ENCODE measurements around the gene CLMN.
"Not testable (repeated sequence)": the region's sequence is repeated elsewhere in the genome, so short reads cannot be mapped to it uniquely, and the experiment has no call there.

CLMN gene

DNA sequence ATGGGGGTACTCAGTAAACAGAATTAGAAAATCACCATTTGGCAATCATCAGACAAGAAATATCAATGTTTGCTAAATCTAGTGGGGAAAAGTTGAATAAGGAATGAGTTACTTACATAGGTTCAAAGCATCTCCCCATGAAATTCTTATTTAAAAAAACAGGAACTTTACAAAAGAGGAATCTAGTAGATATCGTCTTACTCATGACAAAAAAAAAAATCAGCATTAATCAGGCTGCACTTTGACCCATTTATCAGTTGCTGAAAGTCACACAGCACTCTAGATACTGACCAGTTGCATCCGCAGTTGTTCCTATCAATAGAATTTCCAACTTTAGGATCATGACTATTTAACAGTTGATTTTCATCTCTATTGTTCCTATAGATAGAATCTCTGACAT is 156.6 kb downstream of the CLMN start:
- DNase-seq (ENCODE audit: low spot score): no peak

DNA sequence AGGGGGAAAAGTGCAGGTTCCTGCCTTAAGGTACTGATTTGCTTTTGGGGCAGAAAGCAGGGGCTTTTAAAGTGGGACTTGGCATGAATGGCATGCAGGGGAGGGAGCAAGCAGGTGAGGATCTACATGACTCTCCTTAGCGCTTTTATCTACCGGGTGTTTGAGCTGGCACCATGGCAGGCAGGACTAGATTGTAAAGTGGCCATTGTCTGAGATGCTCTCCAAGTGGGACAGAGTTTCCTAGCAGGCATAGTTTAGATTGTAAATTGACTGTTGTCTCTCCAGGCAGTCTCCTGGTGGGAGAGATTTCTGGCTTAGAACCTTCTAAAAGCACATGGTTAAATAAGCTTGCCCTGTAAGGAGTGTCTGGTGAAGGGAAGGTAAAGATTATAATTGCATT is 157.1 kb downstream of the CLMN start:
- DNase-seq (ENCODE audit: low spot score): no peak

DNA sequence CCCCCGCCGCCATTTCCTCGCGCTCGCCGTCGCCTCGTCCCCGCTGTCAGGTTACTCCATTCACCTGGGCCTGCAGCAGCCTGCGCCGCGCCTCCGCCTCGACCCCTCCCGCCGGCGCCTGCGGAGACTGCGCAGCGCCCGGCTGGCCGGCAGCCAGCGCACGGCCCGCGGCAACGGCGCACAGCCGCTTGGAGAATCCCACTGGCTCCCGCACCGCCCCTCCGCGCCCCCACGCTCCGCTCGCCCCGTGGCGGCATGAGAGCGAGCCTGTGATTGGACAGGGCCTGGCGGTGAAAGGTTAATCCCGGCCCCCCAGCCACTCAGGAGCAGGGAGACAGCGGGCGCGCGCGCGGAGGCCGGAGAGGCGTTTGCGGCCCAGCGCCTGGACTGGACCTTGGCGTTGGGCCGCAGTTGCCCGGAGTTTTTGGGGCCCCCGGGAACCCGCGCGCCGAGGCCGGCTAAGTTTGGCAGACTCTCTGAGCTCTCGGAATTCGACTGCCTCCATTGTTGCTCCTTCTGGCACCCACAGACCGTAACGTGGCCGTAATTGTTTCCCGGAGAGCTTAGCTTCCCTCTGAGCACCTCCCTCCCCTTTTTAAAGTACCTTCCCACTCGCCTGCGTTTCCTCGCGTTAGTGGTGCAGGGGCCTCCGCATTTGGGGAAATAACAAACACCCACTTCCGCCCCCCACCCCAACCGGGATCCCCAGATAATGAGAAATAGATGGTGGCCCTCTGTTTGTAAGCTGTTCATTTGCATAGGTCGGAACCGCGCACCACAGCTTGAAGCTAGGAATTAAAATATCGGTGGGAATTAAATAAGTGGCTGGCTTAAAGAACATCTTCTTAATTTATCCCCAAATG is 162.2 kb downstream of the CLMN start, which contains the start of gene DICER1:
Gene DICER1, minus strand, starts transcription at position 203 of the 863 bp plus-strand sequence. CDS start 24,071 bp downstream, outside the sequence.
- peak; percentile 71 for DNase-seq (ENCODE audit: low spot score)

GRCh38 chr14:95157048-95157326 is 162.7 kb downstream of the CLMN start:
- DNase-seq (ENCODE audit: low spot score): no peak

DNA sequence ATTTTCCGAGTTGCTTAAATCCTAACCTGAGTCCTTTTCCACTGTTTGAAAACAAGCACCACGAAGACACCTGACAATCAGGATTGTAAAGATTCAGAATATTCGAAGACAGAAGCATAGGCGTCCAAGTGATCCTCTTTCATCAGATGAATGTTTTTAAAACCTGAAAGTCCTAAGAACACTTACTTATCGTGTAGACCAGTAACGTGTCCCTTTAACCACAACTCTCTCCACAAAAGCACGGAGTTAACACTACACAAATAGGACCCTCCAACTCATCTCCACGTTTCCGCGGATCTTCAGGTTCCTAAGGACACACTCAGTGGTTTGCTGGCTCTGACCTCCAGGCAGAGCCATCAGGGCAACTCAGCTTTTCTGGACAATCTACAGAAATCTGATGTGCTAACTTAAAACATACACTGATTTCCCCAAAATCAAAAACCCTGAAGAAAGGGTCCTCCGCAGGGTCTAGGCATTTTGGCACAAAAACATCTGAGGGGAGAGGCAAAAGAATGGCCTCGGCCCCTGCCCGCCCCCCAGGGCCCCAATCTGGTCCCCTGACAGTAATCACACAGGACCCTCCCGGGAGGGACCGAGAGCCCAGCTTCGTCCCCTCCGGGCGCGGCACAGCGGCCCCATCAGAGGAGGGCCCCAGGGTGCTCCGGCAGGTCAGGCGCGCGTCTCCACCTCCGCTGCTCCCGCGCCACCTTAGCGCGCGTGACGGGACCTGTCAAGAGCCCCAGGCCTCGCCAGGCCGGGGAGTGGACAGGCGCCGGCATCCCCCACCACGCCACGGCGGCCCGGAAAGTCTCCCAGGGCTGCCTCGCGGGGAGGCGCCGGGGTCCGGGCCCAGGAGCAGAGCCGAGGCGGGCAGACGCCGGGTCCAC is 163.3 kb downstream of the CLMN start:
- no peak for DNase-seq (ENCODE audit: low spot score)

DNA sequence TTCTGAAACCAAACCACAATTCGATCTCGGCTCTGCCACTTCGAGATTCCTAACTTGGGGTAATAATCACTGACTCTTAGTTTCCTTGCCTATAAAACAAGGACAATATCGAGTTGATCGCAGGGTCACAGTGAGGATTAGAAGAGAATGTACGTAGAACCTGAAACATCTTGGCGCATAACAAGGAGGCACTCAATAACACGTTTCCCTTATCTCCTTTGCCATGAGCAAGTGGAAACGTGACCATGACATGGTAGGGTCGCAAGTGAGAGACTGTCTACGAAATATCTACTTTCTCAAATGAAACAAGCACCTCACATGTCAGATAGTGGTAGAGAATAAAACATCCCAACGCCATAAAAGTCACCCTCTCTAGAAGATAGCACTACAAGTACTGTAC is 164.7 kb downstream of the CLMN start:
- DNase-seq (ENCODE audit: low spot score): no peak

DNA sequence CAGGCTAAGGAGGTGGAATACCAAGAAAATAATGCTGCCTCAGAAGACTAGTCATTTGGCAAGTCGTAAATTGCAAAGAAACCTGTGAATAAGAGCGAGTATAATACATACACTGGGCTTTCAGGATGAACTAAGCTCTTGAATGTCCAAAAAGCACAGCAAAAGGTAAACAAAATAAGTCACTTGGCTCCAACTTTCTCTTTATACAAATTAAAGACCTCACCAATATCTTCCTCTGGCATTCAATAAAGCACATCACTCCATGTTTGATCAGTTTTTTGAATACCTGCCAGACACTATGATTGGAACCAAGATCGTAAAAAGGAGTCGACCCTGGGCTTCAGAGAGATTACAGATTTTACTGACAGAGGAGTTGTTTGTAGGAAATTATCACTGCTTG is 165.8 kb downstream of the CLMN start:
- no peak for DNase-seq (ENCODE audit: low spot score)

DNA sequence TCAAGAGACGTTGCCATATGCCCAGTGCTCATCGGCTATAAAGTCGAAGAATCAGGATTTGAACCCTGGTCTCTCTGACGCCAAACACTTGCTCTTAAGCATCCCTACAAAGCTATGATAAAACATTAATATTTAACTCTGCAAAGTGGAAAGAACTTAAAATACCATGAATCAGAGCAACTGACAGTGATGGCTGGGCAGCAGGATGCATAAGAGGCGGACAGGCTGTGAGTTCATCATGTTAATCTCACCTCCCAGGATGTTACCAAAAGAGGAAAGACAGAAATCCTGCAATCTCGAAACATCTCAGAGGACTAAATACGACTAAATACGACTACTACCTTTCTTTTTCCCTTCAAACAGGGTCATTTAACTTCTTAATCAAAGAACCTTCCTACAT is 168.1 kb downstream of the CLMN start:
- DNase-seq (ENCODE audit: low spot score): no peak

DNA sequence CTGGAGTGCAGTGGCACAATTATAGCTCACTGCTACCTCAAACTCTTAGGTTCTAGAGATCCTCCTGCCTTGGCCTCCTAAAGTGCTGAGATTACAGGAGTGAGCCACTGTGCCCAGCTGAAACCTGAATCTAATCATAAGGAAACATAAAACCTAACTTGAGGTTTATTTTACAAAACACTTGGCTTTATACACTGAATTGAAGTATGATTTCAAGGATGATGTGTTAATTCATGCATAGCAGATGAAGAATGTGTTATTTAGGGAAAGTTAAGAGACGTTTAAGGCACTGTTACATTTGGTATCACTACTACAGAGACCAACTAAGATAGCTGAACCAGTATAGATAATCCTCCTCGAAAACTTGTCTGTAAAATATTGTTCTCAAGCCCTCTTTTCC is 168.8 kb downstream of the CLMN start:
- DNase-seq (ENCODE audit: low spot score): no peak

GRCh38 chr14:95149441-95149840 is 170.3 kb downstream of the CLMN start:
- no peak for DNase-seq (ENCODE audit: low spot score)

- DNase-seq (ENCODE audit: low spot score): no peak
Measured at GRCh38 chr14:95147597-95147996, 172.1 kb downstream of the CLMN start.

- DNase-seq (ENCODE audit: low spot score): no peak
Measured at GRCh38 chr14:95146079-95146771, 173.5 kb downstream of the CLMN start.

- no peak for DNase-seq (ENCODE audit: low spot score)
Measured at GRCh38 chr14:95144849-95145248, 174.9 kb downstream of the CLMN start.

DNA sequence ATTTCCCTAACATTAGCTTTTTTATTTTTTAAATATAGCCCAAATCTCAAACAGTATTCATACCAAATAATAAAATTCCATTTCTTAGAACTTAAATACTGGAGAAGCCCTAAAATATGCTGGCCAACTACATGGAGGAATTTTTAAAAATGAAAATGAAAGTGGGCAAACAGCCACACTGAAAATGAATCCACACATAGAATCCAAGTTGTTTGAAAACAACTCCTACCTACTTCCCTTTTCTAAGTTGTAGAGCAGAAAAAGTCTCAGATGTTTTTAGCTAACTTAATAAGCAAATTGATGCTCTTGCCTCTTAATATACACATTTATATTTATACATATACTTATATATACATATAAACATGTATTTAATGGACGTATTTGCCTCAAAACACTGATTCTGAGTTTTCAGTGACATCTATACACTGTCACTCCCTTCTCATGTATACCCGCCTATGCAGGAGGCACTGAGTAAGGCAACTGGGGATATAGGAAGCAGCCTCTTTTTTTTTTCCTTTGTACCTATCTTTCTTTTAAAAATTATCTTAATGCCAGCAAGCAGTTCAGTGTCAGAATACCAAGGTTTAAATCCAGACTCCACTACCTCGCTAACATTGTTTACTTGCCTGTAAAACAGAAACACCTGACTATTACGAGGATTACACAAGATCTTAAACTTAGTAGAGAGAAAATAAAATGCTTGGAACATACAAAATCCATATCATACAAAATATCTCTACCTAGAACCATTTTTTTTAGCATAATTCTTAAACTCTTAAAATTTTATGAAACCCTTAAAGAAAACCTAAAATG is 175.7 kb downstream of the CLMN start:
- no peak for DNase-seq (ENCODE audit: low spot score)

DNA sequence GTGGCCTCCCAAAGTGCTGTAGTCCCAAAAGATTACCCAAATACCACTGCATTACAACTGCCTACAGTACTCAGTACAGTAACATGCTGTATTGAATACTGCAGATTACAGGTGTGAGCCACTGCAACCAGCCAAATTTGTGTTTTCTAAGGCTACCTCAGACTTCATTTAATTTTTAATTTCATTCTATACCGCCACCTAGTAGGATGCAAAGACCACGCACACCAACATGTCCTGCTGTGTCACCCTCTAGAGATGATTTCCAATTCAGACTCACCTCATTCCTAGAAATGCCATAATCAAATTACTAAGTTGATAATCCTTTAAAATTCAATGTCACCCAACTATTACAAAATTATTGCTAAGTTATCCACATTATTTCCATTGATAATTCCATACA is 177.5 kb downstream of the CLMN start:
- no peak for DNase-seq (ENCODE audit: low spot score)

DNA sequence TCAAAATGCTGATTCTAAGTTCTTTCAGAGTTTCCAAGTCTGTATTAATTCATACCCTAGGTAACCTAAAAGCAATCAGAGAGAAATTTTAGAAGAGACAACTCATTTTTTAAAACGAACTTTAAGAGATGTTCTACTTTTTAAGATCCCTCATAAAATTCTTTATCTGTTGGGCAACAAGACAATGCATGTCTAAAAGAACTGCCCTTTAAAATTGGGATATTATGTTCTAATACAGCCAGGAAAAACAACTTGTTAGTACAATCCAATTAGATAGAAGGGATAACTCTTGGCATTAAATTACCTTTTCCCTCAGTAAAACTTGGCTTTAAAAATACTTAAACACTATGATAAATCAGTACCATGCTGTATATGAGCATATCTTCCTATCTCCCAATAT is 178.0 kb downstream of the CLMN start:
- DNase-seq (ENCODE audit: low spot score): no peak

- no peak for DNase-seq (ENCODE audit: low spot score)
Measured at GRCh38 chr14:95140060-95140858, 179.4 kb downstream of the CLMN start.

- no peak for DNase-seq (ENCODE audit: low spot score)
Measured at GRCh38 chr14:95138876-95139275, 180.8 kb downstream of the CLMN start.

DNA sequence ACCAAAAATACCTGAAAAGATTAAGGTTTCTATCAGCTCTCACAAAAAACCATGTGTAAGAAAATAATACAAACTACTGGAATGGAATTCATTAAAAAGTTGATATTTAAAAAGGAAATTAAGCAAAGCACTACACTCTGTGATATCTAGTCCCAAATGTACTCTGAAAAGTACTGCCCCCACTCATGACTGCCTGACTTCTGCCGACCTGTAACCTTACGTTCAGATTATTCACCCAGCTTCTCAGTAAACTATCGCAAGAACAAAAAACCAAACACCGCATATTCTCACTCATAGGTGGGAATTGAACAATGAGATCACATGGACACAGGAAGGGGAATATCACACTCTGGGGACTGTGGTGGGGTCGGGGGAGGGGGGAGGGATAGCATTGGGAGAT is 181.3 kb downstream of the CLMN start:
- DNase-seq (ENCODE audit: low spot score): not testable (repeated sequence)

- DNase-seq (ENCODE audit: low spot score): no peak
Measured at GRCh38 chr14:95137804-95138167, 181.9 kb downstream of the CLMN start.

Measured in hematopoietic multipotent progenitor cell treated with erythropoietin and hydrocortisone succinate and interleukin-3 and kit ligand, for 17 days (in vitro differentiated cells).